ENCODE data around the gene PDE6D. TPM values are rescaled to one million over a fixed set of nuclear protein-coding genes. Genes with fewer than 3 reads are reported as not detected.
A peak's percentile ranks its signal among the peaks of the same experiment; 100 is the strongest.

PDE6D gene
- total RNA-seq, 1 experiment from 2014 or later: 31.4 TPM

- intact Hi-C loops (cut with micrococcal nuclease; ENCODE audit: unreplicated experiment) (no loop called here), in situ Hi-C loops (cut with HindIII; ENCODE audit: low pct_unique_long_range_greater_than_20kb, low sequenced_read_pairs) (no loop called here)
- ChIA-PET POLR2A (no interaction called here), CTCF (interaction anchor here (0.6 kb wide), 1 partner anchor 32 kb away, joined by 8 read pairs; no protein-coding TSS in a partner anchor)
- Histone ChIP-seq H3K4me1 (ENCODE audit: control insufficient read depth, insufficient read depth, low read length) (peaks cover 42% of the 10 kb centered on the region), H3K4me3 (ENCODE audit: low read depth in 2 of 2, low read length in 2 of 2) (peak overlapping the region; percentile 75 to 90), H3K27ac (ENCODE audit: low read length) (peak overlapping the region; percentile 94), H3K36me3 (ENCODE audit: control insufficient read depth, insufficient read depth, low read length) (peaks cover 14% of the 10 kb centered on the region), H3K9me3 (ENCODE audit: control insufficient read depth, insufficient read depth, low read depth, low read length) (no peaks in the 10 kb centered on the region), H3K27me3 (ENCODE audit: control insufficient read depth, insufficient read depth, low read length) (no peaks in the 10 kb centered on the region)
- DNase-seq (ENCODE audit: low read depth, low spot score) (no peak), ATAC-seq (no peak)
- TF ChIP-seq CTCF (IDR thresholded peaks at IDR 0.05) (no peak), SIN3A (IDR thresholded peaks at IDR 0.05; ENCODE audit: borderline replicate concordance, insufficient read depth, low read depth, low read length) (0 out of 2 replicates have a peak, but pooled peaks have one; percentile 48)
- BruUV-seq (replicated peaks): no TSS peak
Observed at GRCh38 chr2:231709636-231709980, 71.5 kb downstream of the PDE6D start.

- in situ Hi-C loops (cut with HindIII; ENCODE audit: low pct_unique_long_range_greater_than_20kb, low sequenced_read_pairs) (no loop called here), intact Hi-C loops (cut with micrococcal nuclease; ENCODE audit: unreplicated experiment) (no loop called here)
- Histone ChIP-seq H3K27ac (ENCODE audit: low read length) (peak overlapping the region; percentile 94), H3K36me3 (ENCODE audit: control insufficient read depth, insufficient read depth, low read length) (peaks cover 14% of the 10 kb centered on the region), H3K4me3 (ENCODE audit: low read depth in 2 of 2, low read length in 2 of 2) (peak overlapping the region; percentile 75 to 90), H3K27me3 (ENCODE audit: control insufficient read depth, insufficient read depth, low read length) (no peaks in the 10 kb centered on the region), H3K4me1 (ENCODE audit: control insufficient read depth, insufficient read depth, low read length) (peaks cover 36% of the 10 kb centered on the region), H3K9me3 (ENCODE audit: control insufficient read depth, insufficient read depth, low read depth, low read length) (no peaks in the 10 kb centered on the region)
- CTCF ChIA-PET: interaction anchor here (0.6 to 0.7 kb wide), 2 partner anchors 31 to 190 kb away, joined by 3 to 14 read pairs; no protein-coding TSS in a partner anchor
- no TSS peak for BruUV-seq (replicated peaks)
- DNase-seq (ENCODE audit: low read depth, low spot score) (no peak), ATAC-seq (peak; percentile 4; the same call in 1 of the 2 replicates)
- peak; percentile 8 for TF ChIP-seq CTCF (IDR thresholded peaks at IDR 0.05)
- peak; percentile 2; the same call in 1 of the 2 replicates for TF ChIP-seq POLR2AphosphoS5 (IDR thresholded peaks at IDR 0.05; ENCODE audit: low read depth, low read length)
- TF ChIP-seq SIN3A (IDR thresholded peaks at IDR 0.05; ENCODE audit: borderline replicate concordance, insufficient read depth, low read depth, low read length): no peak; the same call in 1 of the 2 replicates
- POLR2A ChIA-PET: interaction anchor here (0.7 to 0.8 kb wide), 2 partner anchors 42 to 44 kb away, joined by 3 to 4 read pairs; no protein-coding TSS in a partner anchor
Observed at GRCh38 chr2:231708773-231709635, 72.1 kb downstream of the PDE6D start.

- ChIA-PET POLR2A (interaction anchor here (0.6 to 0.8 kb wide), 3 partner anchors 41 to 464 kb away, joined by 3 to 6 read pairs (median 4); no protein-coding TSS in a partner anchor), CTCF (interaction anchor here (0.6 to 0.7 kb wide), 2 partner anchors 31 to 189 kb away, joined by 3 to 14 read pairs; no protein-coding TSS in a partner anchor)
- H3K9me3 ChIP-seq (ENCODE audit: control insufficient read depth, insufficient read depth, low read depth, low read length): no peaks in the 10 kb centered on the region
- H3K36me3 ChIP-seq (ENCODE audit: control insufficient read depth, insufficient read depth, low read length): peaks cover 14% of the 10 kb centered on the region
- peak within 1 kb of the TSS; percentile 99 for H3K27ac ChIP-seq (ENCODE audit: low read length)
- H3K4me3 ChIP-seq (ENCODE audit: low read depth in 2 of 2, low read length in 2 of 2): peak within 1 kb of the TSS; percentile 75 to 90
- 0 out of 2 replicates have a peak, but pooled peaks have one; percentile 24 for TF ChIP-seq SIN3A (IDR thresholded peaks at IDR 0.05; ENCODE audit: borderline replicate concordance, insufficient read depth, low read depth, low read length)
- no peak for TF ChIP-seq CTCF (IDR thresholded peaks at IDR 0.05)
- peak; percentile 95 for TF ChIP-seq POLR2AphosphoS5 (IDR thresholded peaks at IDR 0.05; ENCODE audit: low read depth, low read length)
- 0 out of 4 replicates have a peak, but pooled peaks of 1 of the 2 experiments have one; percentile 23 for TF ChIP-seq REST (IDR thresholded peaks at IDR 0.05; ENCODE audit: insufficient read depth in 1 of 2, low read depth in 2 of 2, low read length in 1 of 2)
- TF ChIP-seq TCF7L2 (IDR thresholded peaks at IDR 0.05; ENCODE audit: low read depth, low read length): peak; percentile 33; the same call in 1 of the 2 replicates
- DNase-seq (ENCODE audit: low read depth, low spot score): peak; percentile 93
- intact Hi-C loops (cut with micrococcal nuclease; ENCODE audit: unreplicated experiment): no loop called here
- in situ Hi-C loops (cut with HindIII; ENCODE audit: low pct_unique_long_range_greater_than_20kb, low sequenced_read_pairs): no loop called here
- peaks cover 28% of the 10 kb centered on the region for H3K4me1 ChIP-seq (ENCODE audit: control insufficient read depth, insufficient read depth, low read length)
- no peaks in the 10 kb centered on the region for H3K27me3 ChIP-seq (ENCODE audit: control insufficient read depth, insufficient read depth, low read length)
- no TSS peak for BruUV-seq (replicated peaks)
- ATAC-seq: peak; percentile 76
Observed at GRCh38 chr2:231707927-231708772, 72.9 kb downstream of the PDE6D start, which contains the start of gene PTMA. PTMA (plus strand) TSS chr2:231708525; CDS start chr2:231708707, 182 bp downstream.
